Uterus (tissue), 4 donors: ENCODE data around the gene PREB. TPM values are rescaled to one million over a fixed set of nuclear protein-coding genes. Genes with fewer than 3 reads are reported as not detected.

Source experiments
- DNase-seq, 2 donors: peaks; one replicate each; pipeline ENCODE4 v3.0.0-alpha.2; 2019 to 2020
- H3K27ac ChIP-seq, 2 donors: fragments of 200-600 bp; sonication (generic); 1 replicate in 1 of 2; 2 replicates in 1 of 2; pipeline ENCODE4 v1.5.1; 2016 to 2018
- H3K27me3 ChIP-seq, 2 donors: fragments of 200-600 bp; sonication (generic); one replicate each; pipeline ENCODE4 v1.5.1; 2018 to 2019; ENCODE audit warnings: control low read depth in 1 of 2
- H3K36me3 ChIP-seq, 2 donors: fragments of 200-600 bp; sonication (generic); one replicate each; pipeline ENCODE4 v1.5.1; 2019; ENCODE audit warnings: control low read depth in 1 of 2
- H3K4me1 ChIP-seq, 2 donors: fragments of 200-600 bp; sonication (generic); one replicate each; pipeline ENCODE4 v1.5.1; 2018 to 2019; ENCODE audit warnings: control low read depth in 1 of 2
- H3K4me3 ChIP-seq, 2 donors: fragments of 200-600 bp; sonication (generic); 1 replicate in 1 of 2; 2 replicates in 1 of 2; pipeline ENCODE4 v1.5.1; 2018 to 2019; ENCODE audit warnings: mild to moderate bottlenecking in 1 of 2
- H3K9me3 ChIP-seq, 2 donors: fragments of 200-600 bp; sonication (generic); one replicate each; pipeline ENCODE4 v1.5.1; 2019; ENCODE audit warnings: control low read depth in 1 of 2
- CTCF ChIP-seq, 4 experiments: fragments of 200-600 bp in 2 of 4; fragments of 450-650 bp in 2 of 4; sonication (generic) in 2 of 4; IDR thresholded peaks; one replicate each; pipeline ENCODE4 v1.5.1; 2016 to 2019; ENCODE audit warnings: antibody characterized with exemption in 4 of 4, mild to moderate bottlenecking in 2 of 4, moderate library complexity in 1 of 4
- POLR2A ChIP-seq, 2 donors: fragments of 450-650 bp; IDR thresholded peaks; one replicate each; pipeline ENCODE4 v1.6.1; 2016; ENCODE audit warnings: antibody characterized with exemption in 2 of 2, mild to moderate bottlenecking in 1 of 2, moderate library complexity in 1 of 2
- intact Hi-C: fragments of 100-400 bp; cut with DNase I; formaldehyde crosslinking; loops from one replicate; pipeline ENCODE4 v1.15.1; 2023; ENCODE audit warnings: low total_unique reads
- total RNA-seq, 4 donors: library from RNA; depleted of rRNA in 3 of 4; stranded (reverse); fragments of >200 nt in 3 of 4; gene quantifications; one replicate each; pipeline versions ENCODE4 v1.1.0 to v1.2.4, GENCODE V29; 2014 to 2023
- donor health status: DM: yes; HTN: yes; CAD: no.

Gene PREB
- total RNA-seq, 4 donors from 2014 or later = 37.7 to 91.0 (median 62.9) TPM

- no peak for TF ChIP-seq CTCF (IDR thresholded peaks at IDR 0.05)
- TF ChIP-seq POLR2A (IDR thresholded peaks at IDR 0.05) = no peak
- Histone ChIP-seq H3K36me3 (no peaks in the 10 kb centered on the region), H3K27me3 (no peaks in the 10 kb centered on the region), H3K27ac (peak overlapping the region in 1 of 2 donors; percentile 62), H3K9me3 (no peaks in the 10 kb centered on the region), H3K4me1 (peaks cover 4 to 6% of the 10 kb centered on the region in 2 donors), H3K4me3 (no peak overlapping the region)
- intact Hi-C loops = no loop called here
- DNase-seq = no peak
These were observed 24.8 kb upstream of the PREB start for GRCh38 chr2:27159271-27159670.

GRCh38 chr2:27158468-27158867, 24.0 kb upstream of the PREB start:
- no peak for TF ChIP-seq CTCF (IDR thresholded peaks at IDR 0.05)
- Histone ChIP-seq H3K4me1 (peaks cover 4 to 6% of the 10 kb centered on the region in 2 donors), H3K27ac (peak overlapping the region in 1 of 2 donors; percentile 62), H3K36me3 (no peaks in the 10 kb centered on the region), H3K4me3 (no peak overlapping the region), H3K9me3 (no peaks in the 10 kb centered on the region), H3K27me3 (no peaks in the 10 kb centered on the region)
- DNase-seq = no peak
- intact Hi-C loops = no loop called here

- H3K36me3 ChIP-seq = no peaks in the 10 kb centered on the region
- no peaks in the 10 kb centered on the region for H3K9me3 ChIP-seq
- peak in 1 of 2 donors; percentile 49 for DNase-seq
- H3K4me1 ChIP-seq = peaks cover 4 to 11% of the 10 kb centered on the region in 2 donors
- intact Hi-C loops = no loop called here
- no peak for TF ChIP-seq CTCF (IDR thresholded peaks at IDR 0.05)
- no peak for TF ChIP-seq POLR2A (IDR thresholded peaks at IDR 0.05)
- no peak overlapping the region for H3K4me3 ChIP-seq
- peak overlapping the region; percentile 92 to 93 for H3K27ac ChIP-seq
- no peaks in the 10 kb centered on the region for H3K27me3 ChIP-seq
These were observed 20.7 kb upstream of the PREB start for GRCh38 chr2:27155069-27155520.

- H3K27me3 ChIP-seq = no peaks in the 10 kb centered on the region
- H3K27ac ChIP-seq = peak overlapping the region; percentile 92 to 93
- TF ChIP-seq POLR2A (IDR thresholded peaks at IDR 0.05) (no peak), CTCF (IDR thresholded peaks at IDR 0.05) (no peak)
- H3K36me3 ChIP-seq = no peaks in the 10 kb centered on the region
- H3K4me3 ChIP-seq = no peak overlapping the region
- H3K9me3 ChIP-seq = no peaks in the 10 kb centered on the region
- peak; percentile 91 to 94 for DNase-seq
- intact Hi-C loops = no loop called here
- H3K4me1 ChIP-seq = peaks cover 4 to 11% of the 10 kb centered on the region in 2 donors
These were observed 20.1 kb upstream of the PREB start for GRCh38 chr2:27154488-27154887.

- no peaks in the 10 kb centered on the region for H3K9me3 ChIP-seq
- no peak for DNase-seq
- intact Hi-C loops = no loop called here
- H3K4me3 ChIP-seq = no peak overlapping the region
- TF ChIP-seq CTCF (IDR thresholded peaks at IDR 0.05) = no peak
- no peak for TF ChIP-seq POLR2A (IDR thresholded peaks at IDR 0.05)
- no peaks in the 10 kb centered on the region for H3K36me3 ChIP-seq
- H3K4me1 ChIP-seq = peaks cover 4 to 11% of the 10 kb centered on the region in 2 donors
- peak overlapping the region; percentile 92 to 93 for H3K27ac ChIP-seq
- no peaks in the 10 kb centered on the region for H3K27me3 ChIP-seq
These were observed 18.5 kb upstream of the PREB start for GRCh38 chr2:27152796-27153464.
